Gastrocnemius medialis (tissue), 4 donors: Measurements from ENCODE around the gene MBOAT7. TPM values are rescaled to one million over a fixed set of nuclear protein-coding genes. Genes with fewer than 3 reads are reported as not detected.
"Not testable (repeated sequence)": the region's sequence is repeated elsewhere in the genome, so short reads cannot be mapped to it uniquely, and the experiment has no call there.

Experiments used
- ATAC-seq, 2 donors: fragments of 150-250 bp; one replicate each; pipeline ENCODE4 v1.9.1; 2016
- DNase-seq, 2 donors: peaks; one replicate each; pipeline ENCODE4 v3.0.0-alpha.2; 2019
- H3K27ac ChIP-seq, 4 donors: fragments of 200-600 bp; sonication (generic); 1 replicate in 1 of 4; 2 replicates in 3 of 4; pipeline ENCODE4 v1.5.1; 2016 to 2018; ENCODE audit warnings: mild to moderate bottlenecking in 2 of 4, moderate library complexity in 1 of 4
- H3K27me3 ChIP-seq, 3 donors: fragments of 200-600 bp; sonication (generic) in 2 of 3; 1 replicate in 1 of 3; 2 replicates in 2 of 3; pipeline versions ENCODE4 v1.5.1 to v1.6.0; 2016 to 2019; ENCODE audit warnings: mild to moderate bottlenecking in 1 of 3, moderate library complexity in 1 of 3
- H3K36me3 ChIP-seq, 2 donors: fragments of 200-600 bp; sonication (generic) in 1 of 2; one replicate each; pipeline ENCODE4 v1.5.1; 2017 to 2018
- H3K4me1 ChIP-seq, 2 donors: fragments of 200-600 bp; sonication (generic) in 1 of 2; one replicate each; pipeline ENCODE4 v1.5.1; 2016 to 2017; ENCODE audit warnings: mild to moderate bottlenecking in 2 of 2
- H3K4me3 ChIP-seq, 4 donors: fragments of 200-600 bp; sonication (generic) in 3 of 4; 1 replicate in 1 of 4; 2 replicates in 3 of 4; pipeline ENCODE4 v1.5.1; 2016 to 2019; ENCODE audit warnings: mild to moderate bottlenecking in 2 of 4
- H3K9me3 ChIP-seq, 3 donors: fragments of 200-600 bp; sonication (generic) in 2 of 3; 1 replicate in 1 of 3; 2 replicates in 2 of 3; pipeline ENCODE4 v1.5.1; 2016 to 2019
- POLR2A ChIP-seq, 2 donors: fragments of 450-650 bp; IDR thresholded peaks; one replicate each; pipeline ENCODE4 v1.6.1; 2017; ENCODE audit warnings: antibody characterized with exemption in 2 of 2, mild to moderate bottlenecking in 2 of 2, moderate library complexity in 2 of 2
- in situ Hi-C, 4 donors: fragments of 200-750 bp; cut with MboI; loops; one replicate each; pipeline versions ENCODE4 v1.15.0 to v1.8.0; 2017; ENCODE audit warnings: low sequenced_read_pairs in 4 of 4
- intact Hi-C: fragments of 100-400 bp; cut with DNase I; formaldehyde crosslinking; loops from one replicate; pipeline ENCODE4 v1.15.1; 2023; ENCODE audit warnings: low total_unique reads
- total RNA-seq, 4 donors: library from RNA; depleted of rRNA; stranded (reverse); fragments of >200 nt; gene quantifications; one replicate each; pipeline versions ENCODE4 v1.1.0 to v1.2.3, GENCODE V29; 2016
- TF ChIP-seq, protein P1 (sequence below), 5 experiments: fragments of 450-650 bp in 3 of 5; fragments of 200-600 bp in 2 of 5; sonication (generic) in 2 of 5; IDR thresholded peaks in 4 of 5; conservative IDR thresholded peaks in 1 of 5; 1 replicate in 4 of 5; 2 replicates in 1 of 5; pipeline ENCODE4 v1.5.1; 2016 to 2019; ENCODE audit warnings: antibody characterized with exemption in 5 of 5, mild to moderate bottlenecking in 3 of 5, moderate library complexity in 3 of 5

Gene MBOAT7
- total RNA-seq, 4 donors from 2014 or later: 11.6 to 36.4 (median 19.3) TPM

DNA sequence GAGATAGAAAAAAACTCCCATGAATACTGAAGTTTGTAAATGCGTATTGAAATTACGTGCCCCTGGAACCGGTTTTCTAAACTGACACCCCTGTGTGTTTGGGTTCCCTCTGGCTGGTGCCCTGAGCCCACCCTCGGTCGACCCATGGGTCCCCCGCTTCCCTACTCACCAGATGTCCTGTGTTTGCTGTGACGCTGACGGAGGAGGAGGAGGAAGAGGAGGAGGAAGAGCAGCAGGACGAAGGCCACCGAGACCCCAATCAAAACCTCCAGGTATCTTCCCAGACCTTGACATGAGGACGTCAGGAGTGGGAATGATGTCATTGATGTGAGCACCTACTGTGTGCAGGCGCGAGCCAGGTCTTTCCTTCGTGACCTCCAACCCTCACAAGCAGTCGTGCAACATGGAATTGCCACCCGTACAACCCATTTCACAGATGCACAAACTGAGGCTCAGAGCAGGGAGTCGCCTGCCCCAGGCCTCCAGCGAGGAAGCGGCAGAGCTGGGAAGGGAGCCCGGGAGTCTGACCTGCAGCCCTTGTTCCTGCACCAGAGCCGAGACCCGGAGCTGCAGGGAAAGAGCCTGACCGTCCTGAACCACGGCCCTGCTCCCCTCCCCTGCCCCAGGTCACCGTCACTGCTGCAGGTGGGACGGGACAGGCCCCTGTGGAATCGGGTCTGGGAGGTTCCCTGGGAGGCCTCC is 29.7 kb upstream of the MBOAT7 start:
- in situ Hi-C loops (no loop called here), intact Hi-C loops (no loop called here)
- TF ChIP-seq, protein P1, sequence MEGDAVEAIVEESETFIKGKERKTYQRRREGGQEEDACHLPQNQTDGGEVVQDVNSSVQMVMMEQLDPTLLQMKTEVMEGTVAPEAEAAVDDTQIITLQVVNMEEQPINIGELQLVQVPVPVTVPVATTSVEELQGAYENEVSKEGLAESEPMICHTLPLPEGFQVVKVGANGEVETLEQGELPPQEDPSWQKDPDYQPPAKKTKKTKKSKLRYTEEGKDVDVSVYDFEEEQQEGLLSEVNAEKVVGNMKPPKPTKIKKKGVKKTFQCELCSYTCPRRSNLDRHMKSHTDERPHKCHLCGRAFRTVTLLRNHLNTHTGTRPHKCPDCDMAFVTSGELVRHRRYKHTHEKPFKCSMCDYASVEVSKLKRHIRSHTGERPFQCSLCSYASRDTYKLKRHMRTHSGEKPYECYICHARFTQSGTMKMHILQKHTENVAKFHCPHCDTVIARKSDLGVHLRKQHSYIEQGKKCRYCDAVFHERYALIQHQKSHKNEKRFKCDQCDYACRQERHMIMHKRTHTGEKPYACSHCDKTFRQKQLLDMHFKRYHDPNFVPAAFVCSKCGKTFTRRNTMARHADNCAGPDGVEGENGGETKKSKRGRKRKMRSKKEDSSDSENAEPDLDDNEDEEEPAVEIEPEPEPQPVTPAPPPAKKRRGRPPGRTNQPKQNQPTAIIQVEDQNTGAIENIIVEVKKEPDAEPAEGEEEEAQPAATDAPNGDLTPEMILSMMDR (IDR thresholded peaks at IDR 0.05 in 4 of 5, conservative IDR thresholded peaks at IDR 0.05 in 1 of 5): no peak
- no peak for TF ChIP-seq POLR2A (IDR thresholded peaks at IDR 0.05)
- no peaks in the 10 kb centered on the region for H3K9me3 ChIP-seq
- H3K4me3 ChIP-seq: no peak overlapping the region
- H3K4me1 ChIP-seq: no peaks in the 10 kb centered on the region
- no peaks in the 10 kb centered on the region for H3K36me3 ChIP-seq
- DNase-seq: no peak
- peaks cover 0 to 4% (median 0%) of the 10 kb centered on the region in 3 donors for H3K27me3 ChIP-seq
- no peak for ATAC-seq
- no peak overlapping the region for H3K27ac ChIP-seq

DNA sequence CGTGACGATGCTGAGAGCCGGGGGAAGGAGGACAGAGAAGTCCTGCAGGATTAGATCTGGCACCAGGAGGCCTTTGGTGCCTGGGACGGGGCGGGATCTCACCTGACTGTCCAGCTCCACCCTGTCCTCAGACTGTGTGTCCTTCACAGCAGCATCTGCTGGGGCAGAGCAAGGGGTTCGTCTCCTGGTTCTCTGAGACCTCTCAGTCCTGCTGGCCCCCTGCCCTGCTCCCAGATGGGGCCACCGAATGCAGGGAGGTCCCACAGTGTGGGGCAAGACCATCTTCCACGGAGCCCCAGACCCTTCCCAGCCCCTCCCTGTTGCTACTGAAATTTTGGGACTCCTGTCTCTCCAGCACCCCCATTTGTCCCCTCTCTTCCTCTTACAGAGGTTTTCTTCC is 28.9 kb upstream of the MBOAT7 start:
- Histone ChIP-seq H3K4me3 (no peak overlapping the region), H3K9me3 (no peaks in the 10 kb centered on the region), H3K27me3 (peaks cover 0 to 4% (median 0%) of the 10 kb centered on the region in 3 donors), H3K36me3 (no peaks in the 10 kb centered on the region), H3K4me1 (no peaks in the 10 kb centered on the region), H3K27ac (no peak overlapping the region)
- no peak for ATAC-seq
- TF ChIP-seq POLR2A (IDR thresholded peaks at IDR 0.05): no peak
- TF ChIP-seq, protein P1 (IDR thresholded peaks at IDR 0.05 in 4 of 5, conservative IDR thresholded peaks at IDR 0.05 in 1 of 5): no peak
- intact Hi-C loops (no loop called here), in situ Hi-C loops (no loop called here)
- DNase-seq: no peak

DNA sequence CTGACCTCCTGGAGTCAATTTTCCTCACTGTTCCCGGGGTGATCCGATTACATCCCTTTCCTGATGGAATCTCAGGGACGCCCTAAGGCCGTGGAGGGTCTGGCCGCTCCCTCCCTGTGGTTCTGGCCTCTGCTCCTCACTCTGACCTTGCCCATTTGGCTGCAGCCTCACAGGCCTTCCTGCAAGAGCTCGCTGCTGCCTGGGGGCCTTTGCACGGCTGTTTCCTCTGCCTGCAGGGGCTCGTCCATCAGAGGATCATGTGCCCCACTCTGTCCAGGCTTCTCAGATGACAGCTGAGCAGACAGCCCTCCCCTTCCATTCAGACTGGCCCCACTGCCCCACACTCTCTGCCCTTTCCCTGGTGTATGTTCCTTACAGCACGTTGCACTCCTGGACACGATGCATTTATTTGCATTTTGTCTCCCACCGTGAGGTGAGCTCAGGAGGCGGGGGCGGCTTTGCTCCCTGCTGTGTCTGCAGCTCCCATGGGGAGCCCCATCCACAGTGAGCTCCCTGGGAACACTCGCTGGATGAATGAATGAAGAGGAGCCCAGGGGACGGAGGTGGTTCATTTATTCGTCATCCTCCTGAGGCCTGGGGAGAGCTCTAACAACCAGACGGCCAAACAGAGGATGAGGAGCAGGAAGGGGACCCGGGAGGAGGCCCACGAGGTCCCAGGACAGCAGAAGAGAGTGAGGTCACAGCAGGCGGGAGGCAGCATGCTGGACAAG is 28.3 kb upstream of the MBOAT7 start:
- H3K9me3 ChIP-seq, H3K27me3 ChIP-seq, H3K27ac ChIP-seq, intact Hi-C loops, ATAC-seq, in situ Hi-C loops, H3K4me1 ChIP-seq, H3K4me3 ChIP-seq, DNase-seq, H3K36me3 ChIP-seq: not testable (repeated sequence)

DNA sequence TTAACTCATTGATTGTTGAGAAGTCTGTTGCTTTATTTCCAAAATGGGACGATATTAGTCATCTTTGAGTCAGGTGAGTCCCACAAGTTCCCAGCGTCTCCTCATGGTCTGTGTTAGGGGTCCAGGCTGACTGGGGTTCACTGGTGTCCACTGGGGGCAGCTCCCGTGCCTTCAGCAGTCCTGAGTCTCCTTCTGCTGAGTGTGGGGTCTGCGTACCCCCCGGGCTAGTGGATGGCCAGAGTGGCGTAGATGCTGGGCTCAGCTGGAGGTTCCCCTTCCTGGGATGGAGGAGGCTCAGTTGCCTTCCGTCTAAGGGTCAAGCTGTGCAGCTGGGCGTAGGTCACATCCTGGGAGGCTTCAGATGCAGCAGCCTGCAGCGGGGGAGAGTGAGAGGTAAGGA is 27.5 kb upstream of the MBOAT7 start:
- DNase-seq: no peak
- in situ Hi-C loops: no loop called here
- intact Hi-C loops: no loop called here
- Histone ChIP-seq H3K27ac (no peak overlapping the region), H3K36me3 (no peaks in the 10 kb centered on the region), H3K4me3 (no peak overlapping the region), H3K27me3 (no peaks in the 10 kb centered on the region), H3K9me3 (no peaks in the 10 kb centered on the region), H3K4me1 (no peaks in the 10 kb centered on the region)
- TF ChIP-seq POLR2A (IDR thresholded peaks at IDR 0.05): no peak
- TF ChIP-seq, protein P1 (IDR thresholded peaks at IDR 0.05 in 4 of 5, conservative IDR thresholded peaks at IDR 0.05 in 1 of 5): no peak
- no peak for ATAC-seq

DNA sequence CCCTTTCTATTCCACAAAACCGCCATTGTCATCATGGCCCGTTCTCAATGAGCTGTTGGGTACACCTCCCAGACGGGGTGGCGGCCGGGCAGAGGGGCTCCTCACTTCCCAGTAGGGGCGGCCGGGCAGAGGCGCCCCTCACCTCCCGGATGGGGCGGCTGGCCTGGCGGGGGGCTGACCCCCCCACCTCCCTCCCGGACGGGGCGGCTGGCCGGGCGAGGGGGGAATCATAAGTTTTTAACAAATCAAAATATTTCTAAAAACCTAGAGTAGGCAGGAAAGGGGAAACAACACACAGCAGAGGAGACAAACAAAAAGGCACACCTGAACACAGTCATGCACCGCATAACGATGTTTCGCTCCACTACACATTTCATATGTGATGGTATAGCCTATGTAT is 25.4 kb upstream of the MBOAT7 start:
- H3K9me3 ChIP-seq, ATAC-seq, H3K4me1 ChIP-seq, DNase-seq, H3K4me3 ChIP-seq, in situ Hi-C loops, H3K27me3 ChIP-seq, H3K27ac ChIP-seq, H3K36me3 ChIP-seq, intact Hi-C loops: not testable (repeated sequence)

DNA sequence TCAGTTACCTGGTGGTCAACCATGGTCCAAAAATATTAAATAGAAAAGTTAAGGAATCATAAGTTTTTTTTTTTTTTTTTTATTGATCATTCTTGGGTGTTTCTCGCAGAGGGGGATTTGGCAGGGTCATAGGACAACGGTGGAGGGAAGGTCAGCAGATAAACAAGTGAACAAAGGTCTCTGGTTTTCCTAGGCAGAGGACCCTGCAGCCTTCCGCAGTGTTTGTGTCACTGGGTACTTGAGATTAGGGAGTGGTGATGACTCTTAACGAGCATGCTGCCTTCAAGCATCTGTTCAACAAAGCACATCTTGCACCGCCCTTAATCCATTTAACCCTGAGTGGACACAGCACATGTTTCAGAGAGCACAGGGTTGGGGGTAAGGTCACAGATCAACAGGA is 24.8 kb upstream of the MBOAT7 start:
- ATAC-seq, H3K4me3 ChIP-seq, H3K9me3 ChIP-seq, H3K27me3 ChIP-seq, in situ Hi-C loops, DNase-seq, H3K27ac ChIP-seq, H3K36me3 ChIP-seq, intact Hi-C loops: not testable (repeated sequence)
- H3K4me1 ChIP-seq: peaks cover 5 to 13% of the 10 kb centered on the region in 2 donors
